ENCODE results near the gene ORM2. TPM values are rescaled to one million over a fixed set of nuclear protein-coding genes. Genes with fewer than 3 reads are reported as not detected.

ORM2 gene
- total and polyA plus RNA-seq, 7 donors: 0.68 TPM; not detected in 6

GRCh38 chr9:114371343-114371944 is 41.8 kb downstream of the ORM2 start:
- H3K27ac ChIP-seq: no peak overlapping the region
- ATAC-seq (no peak), DNase-seq (no peak)
- no peak overlapping the region for H3K4me3 ChIP-seq
- no peaks in the 10 kb centered on the region for H3K27me3 ChIP-seq (ENCODE audit: insufficient read depth in 3 of 3, low read length in 2 of 3)
- intact Hi-C loops (cut with DNase I): no loop called here
- no peaks in the 10 kb centered on the region for H3K4me1 ChIP-seq
- WGBS, 3 donors: 70 to 77% (median 71%) methylated on average over 7 of the region's 7 CpGs
- peaks cover 0 to 3% of the 10 kb centered on the region in 2 donors for H3K36me3 ChIP-seq (ENCODE audit: insufficient read depth in 1 of 2, low read depth in 1 of 2)
- no peak for TF ChIP-seq CTCF (IDR thresholded peaks at IDR 0.05)
- H3K9me3 ChIP-seq: no peaks in the 10 kb centered on the region

- peak in 3 of 4 donors; percentile 28 to 47 (median 47) for ATAC-seq
- no peak for TF ChIP-seq CTCF (IDR thresholded peaks at IDR 0.05)
- 42 to 46% (median 43%) methylated on average over 14 of the region's 14 CpGs for WGBS, 3 donors
Observed at GRCh38 chr9:114371973-114372917, 42.6 kb downstream of the ORM2 start.

GRCh38 chr9:114372921-114373448 is 43.3 kb downstream of the ORM2 start:
- Histone ChIP-seq H3K27ac (no peak overlapping the region), H3K27me3 (ENCODE audit: insufficient read depth in 3 of 3, low read length in 2 of 3) (no peaks in the 10 kb centered on the region), H3K9me3 (no peaks in the 10 kb centered on the region), H3K36me3 (ENCODE audit: insufficient read depth in 1 of 2, low read depth in 1 of 2) (peaks cover 0 to 10% of the 10 kb centered on the region in 2 donors), H3K4me3 (no peak overlapping the region), H3K4me1 (no peaks in the 10 kb centered on the region)
- intact Hi-C loops (cut with DNase I): no loop called here
- ATAC-seq (peak; percentile 35 to 63 (median 44)), DNase-seq (peak; percentile 54 to 76)
- TF ChIP-seq CTCF (IDR thresholded peaks at IDR 0.05): no peak
- WGBS, 3 donors: 50 to 61% (median 53%) methylated on average over 7 to 9 of the region's 9 CpGs

More at GRCh38 chr9:114371973-114372917, 42.6 kb downstream of the ORM2 start:
- Histone ChIP-seq H3K36me3 (ENCODE audit: insufficient read depth in 1 of 2, low read depth in 1 of 2) (peaks cover 0 to 11% of the 10 kb centered on the region in 2 donors), H3K27me3 (ENCODE audit: insufficient read depth in 3 of 3, low read length in 2 of 3) (no peaks in the 10 kb centered on the region), H3K4me3 (no peak overlapping the region), H3K9me3 (no peaks in the 10 kb centered on the region), H3K4me1 (no peaks in the 10 kb centered on the region), H3K27ac (no peak overlapping the region)
- peak in 1 of 2 donors; percentile 43 for DNase-seq
- intact Hi-C loops (cut with DNase I): no loop called here

GRCh38 chr9:114373960-114374730 is 44.5 kb downstream of the ORM2 start:
- Histone ChIP-seq H3K27me3 (ENCODE audit: insufficient read depth in 3 of 3, low read length in 2 of 3) (no peaks in the 10 kb centered on the region), H3K4me1 (no peaks in the 10 kb centered on the region), H3K27ac (no peak overlapping the region), H3K9me3 (no peaks in the 10 kb centered on the region), H3K4me3 (no peak overlapping the region), H3K36me3 (ENCODE audit: insufficient read depth in 1 of 2, low read depth in 1 of 2) (peaks cover 0 to 13% of the 10 kb centered on the region in 2 donors)
- no peak for TF ChIP-seq CTCF (IDR thresholded peaks at IDR 0.05)
- no peak for ATAC-seq
- intact Hi-C loops (cut with DNase I): no loop called here
- no peak for DNase-seq
- 91 to 92% (median 91%) methylated on average over 16 of the region's 16 CpGs for WGBS, 3 donors

Measured in psoas muscle (tissue), 8 donors.